Measurements from ENCODE around the gene RAC2.

The RAC2 gene

GRCh38 chr22:37244922-37245722, 1.1 kb upstream of the RAC2 start:
- no peak for TF ChIP-seq CTCF (IDR thresholded peaks at IDR 0.05; ENCODE audit: low read depth, low read length)
- no peak overlapping the region for H3K4me3 ChIP-seq (ENCODE audit: low read depth, low read length)

GRCh38 chr22:37243402-37244113, 511 bp downstream of the RAC2 start:
- H3K4me3 ChIP-seq (ENCODE audit: low read depth, low read length), result peak overlapping the region; percentile 63
- TF ChIP-seq CTCF (IDR thresholded peaks at IDR 0.05; ENCODE audit: low read depth, low read length), result no peak

GRCh38 chr22:37242395-37242918, 1.6 kb downstream of the RAC2 start:
- H3K4me3 ChIP-seq (ENCODE audit: low read depth, low read length), result no peak overlapping the region
- no peak for TF ChIP-seq CTCF (IDR thresholded peaks at IDR 0.05; ENCODE audit: low read depth, low read length)

GRCh38 chr22:37241351-37242142, 2.5 kb downstream of the RAC2 start:
- TF ChIP-seq CTCF (IDR thresholded peaks at IDR 0.05; ENCODE audit: low read depth, low read length), result no peak
- no peak overlapping the region for H3K4me3 ChIP-seq (ENCODE audit: low read depth, low read length)

- no peak for TF ChIP-seq CTCF (IDR thresholded peaks at IDR 0.05; ENCODE audit: low read depth, low read length)
- no peak overlapping the region for H3K4me3 ChIP-seq (ENCODE audit: low read depth, low read length)
Measured at GRCh38 chr22:37240941-37241320, 3.1 kb downstream of the RAC2 start.

- no peak for TF ChIP-seq CTCF (IDR thresholded peaks at IDR 0.05; ENCODE audit: low read depth, low read length)
- H3K4me3 ChIP-seq (ENCODE audit: low read depth, low read length), result no peak overlapping the region
Measured at GRCh38 chr22:37240240-37240940, 3.7 kb downstream of the RAC2 start.
